ENCODE data around the gene ZC3H12A.

ZC3H12A gene

GRCh38 chr1:37482004-37482785, 7.8 kb downstream of the ZC3H12A start:
- H3K27ac ChIP-seq (ENCODE audit: low read length) = no peak overlapping the region

GRCh38 chr1:37482796-37483744, 8.7 kb downstream of the ZC3H12A start:
- H3K36me3 ChIP-seq (replicated peaks; ENCODE audit: low read depth, low read length) = peaks cover 51% of the 10 kb centered on the region
- TF ChIP-seq CTCF (IDR thresholded peaks at IDR 0.05; ENCODE audit: low read depth, low read length) = no peak
- no peak for TF ChIP-seq EZH2phosphoT487 (IDR thresholded peaks at IDR 0.05; ENCODE audit: low read depth)
- no peak overlapping the region for H3K9ac ChIP-seq (ENCODE audit: low read length)
- no peak overlapping the region for H3K4me3 ChIP-seq (ENCODE audit: low read length)
- no peak overlapping the region for H2AFZ ChIP-seq (ENCODE audit: low read depth, low read length)
- peaks cover 40% of the 10 kb centered on the region for H3K79me2 ChIP-seq (ENCODE audit: low read length)
- H3K27ac ChIP-seq (ENCODE audit: low read length) = no peak overlapping the region
- no peaks in the 10 kb centered on the region for H3K27me3 ChIP-seq (ENCODE audit: low read depth, low read length)
- no peak overlapping the region for H3K4me2 ChIP-seq (ENCODE audit: low read length)
- H3K9me3 ChIP-seq (ENCODE audit: insufficient read depth, low read length) = no peaks in the 10 kb centered on the region
- peaks cover 19% of the 10 kb centered on the region for H3K4me1 ChIP-seq (ENCODE audit: low read length)
- H4K20me1 ChIP-seq (ENCODE audit: insufficient read depth, low read length) = peaks cover 61% of the 10 kb centered on the region

More at GRCh38 chr1:37482004-37482785, 7.8 kb downstream of the ZC3H12A start:
- H3K4me1 ChIP-seq (ENCODE audit: low read length) = peaks cover 19% of the 10 kb centered on the region
- peaks cover 49% of the 10 kb centered on the region for H3K79me2 ChIP-seq (ENCODE audit: low read length)
- H4K20me1 ChIP-seq (ENCODE audit: insufficient read depth, low read length) = peaks cover 63% of the 10 kb centered on the region
- no peaks in the 10 kb centered on the region for H3K27me3 ChIP-seq (ENCODE audit: low read depth, low read length)
- H3K4me2 ChIP-seq (ENCODE audit: low read length) = no peak overlapping the region
- H3K36me3 ChIP-seq (replicated peaks; ENCODE audit: low read depth, low read length) = peaks cover 58% of the 10 kb centered on the region
- no peak overlapping the region for H2AFZ ChIP-seq (ENCODE audit: low read depth, low read length)
- H3K9me3 ChIP-seq (ENCODE audit: insufficient read depth, low read length) = no peaks in the 10 kb centered on the region
- TF ChIP-seq EZH2phosphoT487 (IDR thresholded peaks at IDR 0.05; ENCODE audit: low read depth) = no peak
- TF ChIP-seq CTCF (IDR thresholded peaks at IDR 0.05; ENCODE audit: low read depth, low read length) = no peak
- no peak overlapping the region for H3K9ac ChIP-seq (ENCODE audit: low read length)
- H3K4me3 ChIP-seq (ENCODE audit: low read length) = no peak overlapping the region

- Histone ChIP-seq H3K27ac (ENCODE audit: low read length) (no peak overlapping the region), H3K4me3 (ENCODE audit: low read length) (no peak overlapping the region), H3K9me3 (ENCODE audit: insufficient read depth, low read length) (no peaks in the 10 kb centered on the region), H3K36me3 (replicated peaks; ENCODE audit: low read depth, low read length) (peaks cover 43% of the 10 kb centered on the region), H3K27me3 (ENCODE audit: low read depth, low read length) (no peaks in the 10 kb centered on the region), H2AFZ (ENCODE audit: low read depth, low read length) (no peak overlapping the region), H3K9ac (ENCODE audit: low read length) (no peak overlapping the region), H3K4me1 (ENCODE audit: low read length) (peaks cover 14% of the 10 kb centered on the region), H3K79me2 (ENCODE audit: low read length) (peaks cover 33% of the 10 kb centered on the region), H4K20me1 (ENCODE audit: insufficient read depth, low read length) (peaks cover 54% of the 10 kb centered on the region), H3K4me2 (ENCODE audit: low read length) (no peak overlapping the region)
- TF ChIP-seq EZH2phosphoT487 (IDR thresholded peaks at IDR 0.05; ENCODE audit: low read depth) (no peak), CTCF (IDR thresholded peaks at IDR 0.05; ENCODE audit: low read depth, low read length) (no peak)
These were observed 9.4 kb downstream of the ZC3H12A start for GRCh38 chr1:37483785-37484184.
